GM10266 (cell line): ENCODE measurements around the gene CEP19.

Experiments
- DNase-seq: peaks from one replicate; pipeline ENCODE4 v3.0.0; 2012; ENCODE audit errors: extremely low spot score
- CTCF ChIP-seq: IDR thresholded peaks from 2 replicates; pipeline ENCODE4 v1.5.1; 2012; ENCODE audit warnings: mild to moderate bottlenecking, low read depth; ENCODE audit not compliant: control insufficient read depth, insufficient read depth; ENCODE audit errors: missing control alignments

The CEP19 gene

GRCh38 chr3:196673632-196674031 lies 38.4 kb downstream of the CEP19 start:
- DNase-seq: no peak
- no peak for TF ChIP-seq CTCF

GRCh38 chr3:196670339-196670738 lies 41.7 kb downstream of the CEP19 start:
- no peak for DNase-seq
- TF ChIP-seq CTCF: no peak

DNA sequence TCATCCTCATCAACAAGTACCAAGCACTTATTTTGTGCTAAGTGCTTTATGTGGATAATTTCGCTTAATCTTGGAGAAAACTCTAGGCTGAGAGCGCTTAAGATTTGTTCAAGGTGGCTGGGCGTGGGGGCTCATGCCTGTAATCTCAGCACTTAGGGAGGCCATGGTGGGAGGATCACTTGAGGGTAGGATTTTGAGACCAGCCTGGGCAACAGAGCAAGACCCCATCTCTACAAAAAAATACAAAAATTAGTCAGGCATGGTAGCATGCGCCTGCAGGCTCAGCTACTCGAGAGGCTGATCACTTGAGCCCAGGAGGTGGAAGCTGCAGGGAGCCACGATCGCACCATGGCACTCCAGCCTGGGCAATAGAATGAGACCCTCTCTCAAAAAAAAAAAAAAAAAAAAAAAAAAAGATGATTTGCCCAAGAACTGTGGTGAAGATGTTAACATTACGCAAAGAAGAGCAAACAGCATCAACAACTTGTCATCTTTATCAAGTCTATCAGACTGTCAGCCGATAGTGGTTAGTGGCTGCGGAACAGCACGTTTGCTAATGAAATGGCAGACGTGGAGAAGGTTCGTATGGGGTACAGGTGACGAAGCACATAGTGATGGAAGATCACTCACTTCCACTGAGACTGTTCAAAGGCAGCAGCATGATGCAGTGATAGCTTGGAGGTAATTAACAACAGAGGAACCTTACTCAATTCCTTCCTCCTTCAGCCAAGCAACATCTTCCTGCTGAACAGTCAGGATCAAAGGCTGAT lies 44.8 kb downstream of the CEP19 start:
- TF ChIP-seq CTCF: no peak
- DNase-seq: no peak

DNA sequence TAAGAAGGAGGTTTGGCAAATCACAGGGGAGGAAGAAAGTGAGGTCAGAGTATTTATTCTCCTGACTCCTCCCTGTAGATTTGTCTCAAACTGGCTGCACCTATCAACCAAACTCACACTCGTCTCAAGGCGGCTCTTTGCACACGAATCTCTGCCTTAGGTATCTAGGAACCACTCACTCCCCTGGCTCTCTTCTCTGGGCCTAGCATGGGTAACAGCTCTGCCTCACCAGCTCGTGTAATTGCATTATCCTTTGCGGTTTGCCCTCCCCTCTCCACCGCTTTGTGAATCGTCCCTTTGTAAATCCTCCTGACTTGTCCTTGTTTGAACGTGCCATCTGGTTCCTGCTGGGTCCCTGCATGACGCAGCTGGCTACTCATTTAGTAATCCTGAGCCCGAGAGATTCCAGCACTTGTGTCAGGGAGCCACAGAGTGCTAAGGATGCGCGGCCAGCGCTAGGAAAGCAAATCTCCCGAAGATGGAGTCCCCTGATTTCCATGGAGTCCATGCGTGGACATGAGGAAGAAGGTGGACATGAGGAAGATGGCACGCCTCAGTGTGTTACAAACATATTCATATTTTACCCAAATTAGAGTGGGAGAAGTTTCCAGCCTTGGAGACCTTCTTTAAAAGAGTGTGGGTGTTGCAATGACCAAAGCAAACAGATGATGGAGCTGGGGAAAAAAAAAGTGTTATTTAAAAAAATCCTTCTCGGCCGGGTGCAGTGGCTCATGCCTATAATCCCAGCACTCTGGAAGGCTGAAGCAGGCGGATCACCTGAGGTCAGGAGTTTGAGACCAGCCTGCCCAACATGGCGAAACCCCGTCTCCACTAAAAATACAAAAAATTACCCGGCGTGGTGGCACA lies 45.8 kb downstream of the CEP19 start:
- no peak for DNase-seq
- TF ChIP-seq CTCF: no peak

GRCh38 chr3:196662711-196663571 lies 49.1 kb downstream of the CEP19 start:
- TF ChIP-seq CTCF: no peak
- DNase-seq: no peak

- no peak for TF ChIP-seq CTCF
- no peak for DNase-seq
Measured at GRCh38 chr3:196662033-196662432, 50.0 kb downstream of the CEP19 start.

GRCh38 chr3:196661400-196661799 lies 50.6 kb downstream of the CEP19 start:
- no peak for DNase-seq
- TF ChIP-seq CTCF: no peak
